BLaER1 treated with 17β-estradiol and CSF1 and Interleukin-3, amounts not matched to agents 10 nM and 100 nM (cell line): ENCODE data around the gene CRISPLD2.
A peak's percentile ranks its signal among the peaks of the same experiment; 100 is the strongest.

Experiments used
- H3K27ac ChIP-seq, 11 experiments: shearing (Covaris generic); formaldehyde crosslinking; 2 replicates each; pipeline ENCODE4 v1.8.1; 2022
- H3K27me3 ChIP-seq, 11 experiments: shearing (Covaris generic); formaldehyde crosslinking; 2 replicates each; pipeline ENCODE4 v1.8.1; 2022
- H3K36me3 ChIP-seq, 11 experiments: shearing (Covaris generic); formaldehyde crosslinking; 2 replicates each; pipeline ENCODE4 v1.8.1; 2022
- H3K4me1 ChIP-seq, 10 experiments: shearing (Covaris generic); formaldehyde crosslinking; 2 replicates each; pipeline ENCODE4 v1.8.1; 2022
- H3K4me2 ChIP-seq, 11 experiments: shearing (Covaris generic); formaldehyde crosslinking; 2 replicates each; pipeline ENCODE4 v1.8.1; 2022
- H3K4me3 ChIP-seq, 10 experiments: shearing (Covaris generic); formaldehyde crosslinking; 2 replicates each; pipeline ENCODE4 v1.8.1; 2022
- H3K9ac ChIP-seq, 11 experiments: shearing (Covaris generic); formaldehyde crosslinking; 2 replicates each; pipeline ENCODE4 v1.8.1; 2022
- H3K9me3 ChIP-seq, 11 experiments: shearing (Covaris generic); formaldehyde crosslinking; replicated peaks in 1 of 11; 2 replicates each; pipeline ENCODE4 v1.8.1; 2022
- H4K20me1 ChIP-seq, 11 experiments: shearing (Covaris generic); formaldehyde crosslinking; 2 replicates each; pipeline ENCODE4 v1.8.1; 2022
- Cebpa-rat ChIP-seq, 11 experiments: shearing (Covaris generic); IDR thresholded peaks; 2 replicates each; pipeline ENCODE4 v1.8.1; 2022

CRISPLD2 gene

DNA sequence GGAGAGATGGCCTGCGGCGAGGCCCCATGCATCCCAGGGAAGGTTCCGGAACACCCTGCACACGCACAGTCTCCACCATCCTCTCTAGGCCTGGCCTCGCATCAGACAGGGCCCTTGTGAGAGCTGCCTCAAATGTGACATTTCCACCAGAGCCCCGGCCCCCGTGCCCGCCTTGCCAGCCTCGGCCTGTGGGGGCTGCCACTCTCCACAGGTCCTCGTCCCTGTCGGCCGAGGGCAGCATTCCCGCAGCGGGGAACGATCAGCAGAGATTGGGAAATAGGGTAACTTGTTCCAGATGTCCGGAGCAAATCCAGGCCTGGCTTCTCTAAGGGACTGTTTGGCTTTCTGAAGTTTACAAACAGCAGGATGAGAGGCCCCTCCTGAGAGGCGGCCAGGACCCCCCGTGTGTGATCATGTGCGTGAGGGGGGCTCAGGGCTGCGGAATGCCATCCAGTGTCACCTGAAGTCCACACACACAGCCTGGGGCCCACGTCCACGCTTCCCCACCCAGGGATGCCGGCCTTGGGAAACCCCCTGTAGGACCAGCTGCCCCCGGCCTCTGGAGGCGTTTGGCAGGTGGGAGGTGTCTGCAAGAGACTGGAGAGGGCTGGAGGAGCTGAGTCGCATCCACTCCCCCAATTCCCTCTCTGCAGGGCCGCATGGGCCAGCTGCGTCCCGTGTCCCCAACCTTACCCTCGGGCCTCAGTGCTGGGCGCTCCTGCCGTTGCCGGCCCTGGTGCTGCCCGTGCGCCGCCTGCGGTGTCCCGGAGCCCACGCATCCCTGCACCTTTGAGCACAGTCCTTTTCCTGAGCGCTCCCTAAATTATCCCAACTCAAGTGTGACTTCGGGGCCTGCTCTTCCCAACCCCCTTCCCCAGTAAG lies 121.1 kb downstream of the CRISPLD2 start:
- Histone ChIP-seq H3K4me2 (peak overlapping the region in 5 of 11 experiments; percentile 6 to 29 (median 10); a peak in 4 of 22 replicates), H3K27ac (no peak overlapping the region), H3K4me1 (peaks cover 0 to 20% (median 6%) of the 10 kb centered on the region in 10 experiments; a peak in 9 of 20 replicates), H3K9me3 (peaks cover 0 to 12% (median 0%) of the 10 kb centered on the region in 11 experiments; a peak in 5 of 22 replicates), H3K9ac (no peak overlapping the region), H4K20me1 (no peaks in the 10 kb centered on the region), H3K4me3 (no peak overlapping the region), H3K36me3 (no peaks in the 10 kb centered on the region), H3K27me3 (peaks cover 0 to 10% (median 7%) of the 10 kb centered on the region in 11 experiments; a peak in 10 of 22 replicates)
- TF ChIP-seq Cebpa-rat (IDR thresholded peaks at IDR 0.05): no peak

- H3K4me3 ChIP-seq: no peak overlapping the region
- H3K9me3 ChIP-seq: peaks cover 0 to 12% (median 0%) of the 10 kb centered on the region in 11 experiments; a peak in 5 of 22 replicates
- H3K36me3 ChIP-seq: no peaks in the 10 kb centered on the region
- peaks cover 3 to 24% (median 10%) of the 10 kb centered on the region in 10 experiments for H3K4me1 ChIP-seq
- H3K27me3 ChIP-seq: peaks cover 0 to 10% (median 7%) of the 10 kb centered on the region in 11 experiments; a peak in 11 of 22 replicates
- no peak for TF ChIP-seq Cebpa-rat (IDR thresholded peaks at IDR 0.05)
- H4K20me1 ChIP-seq: no peaks in the 10 kb centered on the region
- H3K27ac ChIP-seq: no peak overlapping the region
- H3K4me2 ChIP-seq: peak overlapping the region in 5 of 11 experiments; percentile 6 to 29 (median 11); a peak in 6 of 22 replicates
- H3K9ac ChIP-seq: no peak overlapping the region
Observed at GRCh38 chr16:84941921-84942320, 122.1 kb downstream of the CRISPLD2 start.

GRCh38 chr16:84942786-84943185 lies 123.0 kb downstream of the CRISPLD2 start:
- TF ChIP-seq Cebpa-rat (IDR thresholded peaks at IDR 0.05): no peak
- no peak overlapping the region for H3K4me2 ChIP-seq
- no peak overlapping the region for H3K27ac ChIP-seq
- peaks cover 0 to 12% (median 0%) of the 10 kb centered on the region in 11 experiments; a peak in 5 of 22 replicates for H3K9me3 ChIP-seq
- H3K4me1 ChIP-seq: peaks cover 12 to 26% (median 16%) of the 10 kb centered on the region in 10 experiments
- no peak overlapping the region for H3K9ac ChIP-seq
- H4K20me1 ChIP-seq: peaks cover 0 to 4% (median 0%) of the 10 kb centered on the region in 11 experiments; a peak in 1 of 22 replicates
- no peaks in the 10 kb centered on the region for H3K36me3 ChIP-seq
- H3K4me3 ChIP-seq: no peak overlapping the region
- H3K27me3 ChIP-seq: peaks cover 0 to 10% (median 7%) of the 10 kb centered on the region in 11 experiments; a peak in 11 of 22 replicates

- H4K20me1 ChIP-seq: peaks cover 0 to 12% (median 0%) of the 10 kb centered on the region in 11 experiments; a peak in 4 of 22 replicates
- peaks cover 0 to 12% (median 0%) of the 10 kb centered on the region in 11 experiments; a peak in 5 of 22 replicates for H3K9me3 ChIP-seq
- no peak overlapping the region for H3K4me2 ChIP-seq
- no peak overlapping the region for H3K9ac ChIP-seq
- H3K36me3 ChIP-seq: no peaks in the 10 kb centered on the region
- H3K4me3 ChIP-seq: no peak overlapping the region
- H3K27me3 ChIP-seq: peaks cover 0 to 14% (median 7%) of the 10 kb centered on the region in 11 experiments; a peak in 11 of 22 replicates
- H3K4me1 ChIP-seq: peaks cover 19 to 31% (median 24%) of the 10 kb centered on the region in 10 experiments
- H3K27ac ChIP-seq: no peak overlapping the region
- TF ChIP-seq Cebpa-rat (IDR thresholded peaks at IDR 0.05): no peak
Observed at GRCh38 chr16:84943620-84944019, 123.8 kb downstream of the CRISPLD2 start.

DNA sequence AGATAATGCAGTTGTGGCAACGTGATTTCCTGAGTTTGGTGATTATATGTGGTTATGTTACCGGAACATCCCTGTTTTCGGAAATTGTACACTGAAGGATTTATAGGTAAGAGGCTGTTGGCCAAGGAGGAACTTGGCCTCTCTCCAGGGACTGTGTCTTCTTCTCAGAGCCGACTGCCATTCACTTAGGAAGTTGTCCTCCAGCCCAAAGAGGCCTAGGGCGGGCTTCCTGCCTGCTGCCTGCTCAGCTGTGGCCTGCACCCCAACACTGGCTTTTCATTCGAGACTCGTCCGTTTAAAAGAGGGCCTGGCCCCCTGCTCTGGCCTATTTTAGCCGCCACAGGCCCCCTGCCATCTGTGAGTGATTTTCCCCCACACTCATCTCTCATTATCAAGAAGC lies 127.2 kb downstream of the CRISPLD2 start:
- Histone ChIP-seq H3K4me1 (peaks cover 28 to 37% (median 33%) of the 10 kb centered on the region in 10 experiments), H3K27me3 (peaks cover 0 to 17% (median 3%) of the 10 kb centered on the region in 11 experiments; a peak in 7 of 22 replicates), H3K27ac (no peak overlapping the region), H4K20me1 (peaks cover 0 to 21% (median 0%) of the 10 kb centered on the region in 11 experiments; a peak in 4 of 22 replicates), H3K4me2 (peak overlapping the region; percentile 52 to 93 (median 81)), H3K36me3 (no peaks in the 10 kb centered on the region), H3K9me3 (peaks cover 0 to 12% (median 0%) of the 10 kb centered on the region in 11 experiments; a peak in 5 of 22 replicates), H3K4me3 (no peak overlapping the region), H3K9ac (no peak overlapping the region; a peak in 1 of 22 replicates)
- no peak for TF ChIP-seq Cebpa-rat (IDR thresholded peaks at IDR 0.05)

GRCh38 chr16:84947996-84948850 lies 128.4 kb downstream of the CRISPLD2 start:
- H3K9ac ChIP-seq: peak overlapping the region in 1 of 11 experiments; percentile 24; a peak in 2 of 22 replicates
- H3K36me3 ChIP-seq: no peaks in the 10 kb centered on the region
- H3K9me3 ChIP-seq: peaks cover 0 to 3% (median 0%) of the 10 kb centered on the region in 11 experiments; a peak in 3 of 22 replicates
- H3K4me2 ChIP-seq: peak overlapping the region; percentile 52 to 93 (median 81)
- H3K27ac ChIP-seq: no peak overlapping the region
- peaks cover 0 to 25% (median 0%) of the 10 kb centered on the region in 11 experiments; a peak in 4 of 22 replicates for H4K20me1 ChIP-seq
- peaks cover 0 to 17% (median 3%) of the 10 kb centered on the region in 11 experiments; a peak in 5 of 22 replicates for H3K27me3 ChIP-seq
- H3K4me1 ChIP-seq: peaks cover 32 to 43% (median 39%) of the 10 kb centered on the region in 10 experiments
- no peak for TF ChIP-seq Cebpa-rat (IDR thresholded peaks at IDR 0.05)
- no peak overlapping the region for H3K4me3 ChIP-seq

DNA sequence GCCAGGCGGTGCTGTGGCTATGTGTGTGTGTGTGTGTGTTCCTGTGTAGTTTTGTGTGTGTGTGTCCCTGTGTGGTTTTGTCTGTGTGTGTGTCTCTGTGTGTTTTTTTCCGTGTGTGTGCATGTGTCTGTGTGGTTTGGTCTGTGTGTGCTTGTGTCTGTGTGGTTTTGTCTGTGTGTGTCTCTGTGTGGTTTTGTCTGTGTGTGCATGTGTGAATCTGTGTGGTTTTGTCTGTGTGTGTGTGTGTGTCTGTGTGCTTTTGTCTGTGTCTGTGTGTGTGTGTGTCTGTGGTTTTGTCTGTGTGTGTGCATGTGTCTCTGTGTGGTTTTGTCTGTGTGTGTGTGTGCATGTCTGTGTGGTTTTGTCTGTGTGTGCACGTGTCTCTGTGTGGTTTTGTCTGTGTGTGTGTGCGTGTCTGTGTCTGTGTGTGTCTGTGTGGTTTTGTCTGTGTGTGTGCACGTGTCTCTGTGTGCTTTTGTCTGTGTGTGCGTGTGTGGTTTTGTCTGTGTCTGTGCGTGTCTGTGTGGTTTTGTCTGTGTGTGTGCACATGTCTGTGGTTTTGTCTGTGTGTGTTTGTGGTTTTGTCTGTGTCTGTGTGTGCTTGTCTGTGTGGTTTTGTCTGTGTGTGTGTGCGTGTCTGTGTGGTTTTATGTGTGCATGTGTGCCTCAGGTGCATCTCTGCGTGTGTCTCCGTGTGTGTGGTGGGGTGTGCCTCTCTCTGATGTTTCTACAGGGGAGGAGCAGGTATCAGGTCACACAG lies 129.2 kb downstream of the CRISPLD2 start:
- Histone ChIP-seq H3K36me3 (no peaks in the 10 kb centered on the region), H3K4me2 (peak overlapping the region; percentile 52 to 93 (median 81); a peak in 21 of 22 replicates), H3K27ac (no peak overlapping the region), H4K20me1 (peaks cover 0 to 25% (median 0%) of the 10 kb centered on the region in 11 experiments; a peak in 4 of 22 replicates), H3K9ac (no peak overlapping the region; a peak in 1 of 22 replicates), H3K4me3 (no peak overlapping the region), H3K4me1 (peaks cover 32 to 49% (median 42%) of the 10 kb centered on the region in 10 experiments), H3K27me3 (peaks cover 0 to 17% (median 3%) of the 10 kb centered on the region in 11 experiments; a peak in 5 of 22 replicates), H3K9me3 (no peaks in the 10 kb centered on the region; a peak in 1 of 22 replicates)
- TF ChIP-seq Cebpa-rat (IDR thresholded peaks at IDR 0.05): no peak
